ENCODE measurements around the gene COL16A1.

GRCh38 chr1:31735571-31735970 lies 31.8 kb upstream of the COL16A1 start:
- TF ChIP-seq CTCF (IDR thresholded peaks at IDR 0.05) (no peak), POLR2AphosphoS5 (IDR thresholded peaks at IDR 0.05) (no peak)

Data from transverse colon (tissue), 4 donors.